SH-SY5Y (cell line): Measurements from ENCODE around the gene ATP7A.

Source experiments
- GATA2 ChIP-seq: IDR thresholded peaks from 2 replicates; pipeline ENCODE4 v1.6.1; 2011; ENCODE audit warnings: mild to moderate bottlenecking, low read depth, low read length
- GATA3 ChIP-seq: IDR thresholded peaks from 2 replicates; pipeline ENCODE4 v1.6.1; 2011; ENCODE audit warnings: low read depth, mild to moderate bottlenecking, low read length, moderate library complexity

DNA sequence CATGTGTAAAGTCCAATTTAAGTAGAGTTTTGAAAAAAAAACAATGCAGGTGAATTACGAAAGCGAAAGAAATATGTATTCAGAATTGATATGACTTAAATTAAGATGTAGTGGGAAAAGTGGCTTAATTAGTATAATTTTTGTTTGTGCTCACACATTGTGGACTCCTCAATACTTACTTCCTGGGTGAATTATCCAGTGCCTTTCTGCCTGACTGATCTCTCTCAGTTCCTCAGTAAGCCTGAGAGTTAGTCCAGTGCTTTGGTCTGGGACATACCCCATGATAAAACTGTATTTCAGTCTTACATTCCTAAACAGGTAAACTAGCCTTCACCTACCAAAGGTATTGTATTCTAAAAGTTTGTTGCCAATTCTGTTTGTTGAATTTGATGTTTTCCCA, 50.6 kb downstream of the ATP7A start:
- TF ChIP-seq GATA3 (no peak), GATA2 (no peak)
